ENCODE results near the gene USP7. TPM values are rescaled to one million over a fixed set of nuclear protein-coding genes. Genes with fewer than 3 reads are reported as not detected.

The USP7 gene
- total and polyA plus RNA-seq, 10 of the 15 experiments (the other 5 are each of a cell fraction or from before 2014, with no cell fraction given), result 16.2 to 133 (median 60.5) TPM

GRCh38 chr16:8869212-8869987, 94.3 kb downstream of the USP7 start (continued):
- TF ChIP-seq MXI1 (IDR thresholded peaks at IDR 0.05; ENCODE audit: low read depth, low read length) (peak; percentile 46), HDGF (IDR thresholded peaks at IDR 0.05) (no peak), YBX1 (IDR thresholded peaks at IDR 0.05) (0 out of 2 replicates have a peak, but pooled peaks have one; percentile 46), STAT3 (IDR thresholded peaks at IDR 0.05; ENCODE audit: low read depth, low read length) (no peak), TCF3 (IDR thresholded peaks at IDR 0.05; ENCODE audit: borderline replicate concordance, insufficient read depth, low read depth, low read length) (0 out of 2 replicates have a peak, but pooled peaks have one; percentile 26)

GRCh38 chr16:8868416-8869211, 95.1 kb downstream of the USP7 start, which contains the start of gene CARHSP1:
TSS of gene CARHSP1 (minus strand) at chr16:8869006. CDS start at chr16:8859328, 9,678 bp downstream.
- H3K27ac ChIP-seq (ENCODE audit: control insufficient read depth, insufficient read depth), result peak within 1 kb of the TSS; percentile 90
- H3K4me2 ChIP-seq (ENCODE audit: control insufficient read depth, insufficient read depth), result peak within 1 kb of the TSS; percentile 94
- FAIRE-seq, result peak; percentile 18
- H3K27me3 ChIP-seq (replicated peaks in 1 of 2; ENCODE audit: control insufficient read depth in 2 of 2, insufficient read depth in 2 of 2, low read length in 1 of 2), result no peaks in the 10 kb centered on the region
- SMC1A ChIA-PET (ENCODE audit: uncharacterized antibody, unreplicated experiment), result interaction anchor here (0.8 to 3.1 kb wide), 6 partner anchors 12 to 259 kb away, joined by 3 to 11 read pairs (median 3); no protein-coding TSS in a partner anchor
- peak within 1 kb of the TSS; percentile 76 for H2AFZ ChIP-seq (ENCODE audit: control insufficient read depth, low read depth, low read length)
- H3K9ac ChIP-seq (ENCODE audit: control insufficient read depth, insufficient read depth, low read length), result peak within 1 kb of the TSS; percentile 95
- POLR2A ChIA-PET, result interaction anchor here (0.6 to 2.2 kb wide), 14 partner anchors 9 to 223 kb away, joined by 3 to 8 read pairs (median 3); partner anchors contain the start of genes HAPSTR1, PMM2 and TMEM186
- ATAC-seq, result peak; percentile 82
- CTCF ChIA-PET, result interaction anchor here (0.7 to 3.1 kb wide), 5 partner anchors 11 to 50 kb away, joined by 3 to 30 read pairs (median 5); no protein-coding TSS in a partner anchor
- peak within 1 kb of the TSS; percentile 95 for H3K4me3 ChIP-seq
- DNase-seq (ENCODE audit: low read depth, low spot score), result peak; percentile 51
- peaks cover 46% of the 10 kb centered on the region for H3K79me2 ChIP-seq (ENCODE audit: control insufficient read depth, insufficient read depth, low read length)
- BruUV-seq (replicated peaks), result no TSS peak
- no peaks in the 10 kb centered on the region for H3K9me3 ChIP-seq (replicated peaks; ENCODE audit: control insufficient read depth, insufficient read depth, low read length)
- H3K36me3 ChIP-seq (ENCODE audit: control insufficient read depth in 2 of 2, insufficient read depth in 2 of 2, low read length in 1 of 2), result peaks cover 3 to 8% of the 10 kb centered on the region in 2 experiments; a peak in 2 of 4 replicates
- peaks cover 32% of the 10 kb centered on the region for H3K4me1 ChIP-seq (ENCODE audit: control insufficient read depth, insufficient read depth, low read length)
- in situ Hi-C loops (cut with MboI), result no loop called here
- intact Hi-C loops (cut with micrococcal nuclease; ENCODE audit: unreplicated experiment), result loop anchor here (1.0 kb wide), 2 partner anchors 24 to 71 kb away; partner anchors contain the start of genes PMM2 and TMEM186
- RAD21 ChIA-PET (ENCODE audit: unreplicated experiment), result interaction anchor here (0.6 to 3.9 kb wide), 23 partner anchors 9 to 301 kb away, joined by 3 to 44 read pairs (median 3); partner anchors contain the start of genes HAPSTR1, LITAFD, PMM2 and TMEM186
- under 1% methylated on average over 43 of the region's 83 CpGs for WGBS (ENCODE audit: insufficient coverage, insufficient replicate concordance, low lambda C conversion rate, missing lambda C conversion rate)
- 0 out of 2 replicates have a peak, but pooled peaks cover 3% of the 10 kb centered on the region for H4K20me1 ChIP-seq (ENCODE audit: control insufficient read depth, insufficient read depth)
- TF ChIP-seq, protein P1, sequence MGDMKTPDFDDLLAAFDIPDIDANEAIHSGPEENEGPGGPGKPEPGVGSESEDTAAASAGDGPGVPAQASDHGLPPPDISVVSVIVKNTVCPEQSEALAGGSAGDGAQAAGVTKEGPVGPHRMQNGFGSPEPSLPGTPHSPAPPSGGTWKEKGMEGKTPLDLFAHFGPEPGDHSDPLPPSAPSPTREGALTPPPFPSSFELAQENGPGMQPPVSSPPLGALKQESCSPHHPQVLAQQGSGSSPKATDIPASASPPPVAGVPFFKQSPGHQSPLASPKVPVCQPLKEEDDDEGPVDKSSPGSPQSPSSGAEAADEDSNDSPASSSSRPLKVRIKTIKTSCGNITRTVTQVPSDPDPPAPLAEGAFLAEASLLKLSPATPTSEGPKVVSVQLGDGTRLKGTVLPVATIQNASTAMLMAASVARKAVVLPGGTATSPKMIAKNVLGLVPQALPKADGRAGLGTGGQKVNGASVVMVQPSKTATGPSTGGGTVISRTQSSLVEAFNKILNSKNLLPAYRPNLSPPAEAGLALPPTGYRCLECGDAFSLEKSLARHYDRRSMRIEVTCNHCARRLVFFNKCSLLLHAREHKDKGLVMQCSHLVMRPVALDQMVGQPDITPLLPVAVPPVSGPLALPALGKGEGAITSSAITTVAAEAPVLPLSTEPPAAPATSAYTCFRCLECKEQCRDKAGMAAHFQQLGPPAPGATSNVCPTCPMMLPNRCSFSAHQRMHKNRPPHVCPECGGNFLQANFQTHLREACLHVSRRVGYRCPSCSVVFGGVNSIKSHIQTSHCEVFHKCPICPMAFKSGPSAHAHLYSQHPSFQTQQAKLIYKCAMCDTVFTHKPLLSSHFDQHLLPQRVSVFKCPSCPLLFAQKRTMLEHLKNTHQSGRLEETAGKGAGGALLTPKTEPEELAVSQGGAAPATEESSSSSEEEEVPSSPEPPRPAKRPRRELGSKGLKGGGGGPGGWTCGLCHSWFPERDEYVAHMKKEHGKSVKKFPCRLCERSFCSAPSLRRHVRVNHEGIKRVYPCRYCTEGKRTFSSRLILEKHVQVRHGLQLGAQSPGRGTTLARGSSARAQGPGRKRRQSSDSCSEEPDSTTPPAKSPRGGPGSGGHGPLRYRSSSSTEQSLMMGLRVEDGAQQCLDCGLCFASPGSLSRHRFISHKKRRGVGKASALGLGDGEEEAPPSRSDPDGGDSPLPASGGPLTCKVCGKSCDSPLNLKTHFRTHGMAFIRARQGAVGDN (IDR thresholded peaks at IDR 0.05), result peak; percentile 32; the same call in 1 of the 2 replicates
- TF ChIP-seq POLR2AphosphoS2 (IDR thresholded peaks at IDR 0.05; ENCODE audit: low read depth, low read length) (no peak), ATF7 (IDR thresholded peaks at IDR 0.05; ENCODE audit: low read depth) (no peak), POU2F2 (IDR thresholded peaks at IDR 0.05; ENCODE audit: borderline replicate concordance, low read depth, low read length) (0 out of 3 replicates have a peak, but pooled peaks have one; percentile 6), IRF4 (IDR thresholded peaks at IDR 0.05; ENCODE audit: low read depth, low read length) (no peak), BHLHE40 (IDR thresholded peaks at IDR 0.05; ENCODE audit: borderline replicate concordance in 1 of 2, low read depth in 2 of 2, low read length in 1 of 2) (peak in 1 of 2 experiments; percentile 35; a peak in 1 of 4 replicates), SMAD1 (IDR thresholded peaks at IDR 0.05; ENCODE audit: low read depth, partially characterized antibody) (peak; percentile 35), RFX5 (IDR thresholded peaks at IDR 0.05; ENCODE audit: low read depth, low read length) (no peak), ZNF217 (IDR thresholded peaks at IDR 0.05) (peak; percentile 45; the same call in 1 of the 2 replicates), IRF3 (IDR thresholded peaks at IDR 0.05) (no peak)

Data from GM12878 (cell line).